ENCODE results near the gene TMEM116. TPM values are rescaled to one million over a fixed set of nuclear protein-coding genes. Genes with fewer than 3 reads are reported as not detected.
"Not testable (repeated sequence)": the region's sequence is repeated elsewhere in the genome, so short reads cannot be mapped to it uniquely, and the experiment has no call there.

TMEM116 gene
- total RNA-seq, result 16.7 and 17.0 TPM in 2 replicates
- long read RNA-seq, transcript TMEM116-213 (10 exons, 1,446 nt), result major isoform, 8 of 37 reads
- long read RNA-seq, partial matches to known transcripts, result 1 of 37 reads
- long read RNA-seq, other reads (novel, unspliced or antisense), result 23 of 37 reads

- Mint-ChIP-seq H3K27me3 (ENCODE audit: low read depth) (no peaks in the 10 kb centered on the region), H3K4me1 (peaks cover 41% of the 10 kb centered on the region), H3K4me3 (peak within 1 kb of the TSS; percentile 95), H3K27ac (ENCODE audit: unreplicated experiment) (peak within 1 kb of the TSS; percentile 99), H3K9me3 (no peaks in the 10 kb centered on the region), H3K36me3 (ENCODE audit: low read depth) (peaks cover 20% of the 10 kb centered on the region)
- TF ChIP-seq CTCF (conservative IDR thresholded peaks at IDR 0.05), result peak; percentile 66
- peak; percentile 99 for DNase-seq (ENCODE audit: low read depth, low spot score)
Observed at GRCh38 chr12:112012775-112013600, at the start of gene TMEM116, which contains the start of gene ERP29. Gene TMEM116, minus strand, starts transcription at chr12:112013165. Its CDS starts 7,895 bp downstream, at chr12:112005270. Gene ERP29, plus strand, starts transcription at chr12:112013426. Its CDS starts 40 bp downstream, at chr12:112013466.

DNA sequence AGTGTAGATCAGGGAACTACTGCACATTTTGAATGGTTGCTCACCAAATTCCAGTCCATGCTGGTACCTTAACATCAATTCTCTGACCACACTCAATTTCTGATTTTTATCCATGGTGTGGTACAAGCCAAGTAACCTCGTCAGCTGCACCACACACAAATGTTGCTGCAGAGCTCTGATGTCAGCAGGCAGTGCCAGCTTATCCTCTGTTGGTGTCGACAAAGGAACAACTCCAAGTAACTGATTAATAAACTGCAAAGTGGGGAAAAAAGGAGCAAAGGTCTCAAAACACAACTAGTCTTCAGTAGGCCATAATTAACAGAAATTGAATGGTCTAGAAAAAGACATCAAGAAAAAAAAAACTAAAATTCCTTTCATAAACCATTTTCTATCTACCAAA is 48.2 kb upstream of the TMEM116 start:
- no peak overlapping the region for H3K4me3 Mint-ChIP-seq
- no peak for TF ChIP-seq CTCF (conservative IDR thresholded peaks at IDR 0.05)
- H3K27ac Mint-ChIP-seq (ENCODE audit: unreplicated experiment), result no peak overlapping the region
- no peak for DNase-seq (ENCODE audit: low read depth, low spot score)
- H3K9me3 Mint-ChIP-seq, result no peaks in the 10 kb centered on the region
- no peaks in the 10 kb centered on the region for H3K27me3 Mint-ChIP-seq (ENCODE audit: low read depth)
- no peaks in the 10 kb centered on the region for H3K36me3 Mint-ChIP-seq (ENCODE audit: low read depth)
- H3K4me1 Mint-ChIP-seq, result no peaks in the 10 kb centered on the region

GRCh38 chr12:112049351-112049750 is 36.4 kb upstream of the TMEM116 start:
- no peaks in the 10 kb centered on the region for H3K27me3 Mint-ChIP-seq (ENCODE audit: low read depth)
- no peak overlapping the region for H3K27ac Mint-ChIP-seq (ENCODE audit: unreplicated experiment)
- DNase-seq (ENCODE audit: low read depth, low spot score), result no peak
- no peak overlapping the region for H3K4me3 Mint-ChIP-seq
- peaks cover 7% of the 10 kb centered on the region for H3K36me3 Mint-ChIP-seq (ENCODE audit: low read depth)
- no peak for TF ChIP-seq CTCF (conservative IDR thresholded peaks at IDR 0.05)
- H3K4me1 Mint-ChIP-seq, result no peaks in the 10 kb centered on the region
- H3K9me3 Mint-ChIP-seq, result no peaks in the 10 kb centered on the region

DNA sequence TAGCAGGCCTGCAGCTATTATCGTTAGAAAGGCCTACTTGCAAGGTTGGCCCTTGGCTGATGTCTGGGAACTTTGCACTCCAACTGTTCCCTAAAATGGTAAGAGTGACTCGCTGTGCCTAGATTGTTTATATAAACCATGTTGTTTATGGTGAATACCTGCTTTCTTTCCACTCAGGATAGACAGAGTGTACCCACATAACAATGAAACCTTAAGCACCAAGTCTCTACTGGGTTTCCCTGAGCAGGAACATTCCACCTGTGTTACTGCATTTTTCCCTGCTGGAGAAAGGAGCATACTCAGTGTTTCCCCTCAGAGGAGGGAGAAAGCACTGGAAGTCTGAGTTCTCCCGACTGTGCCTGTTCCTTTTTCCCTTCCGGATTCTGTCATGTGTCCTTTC is 33.0 kb upstream of the TMEM116 start:
- no peak for DNase-seq (ENCODE audit: low read depth, low spot score)
- no peak overlapping the region for H3K27ac Mint-ChIP-seq (ENCODE audit: unreplicated experiment)
- no peaks in the 10 kb centered on the region for H3K9me3 Mint-ChIP-seq
- H3K36me3 Mint-ChIP-seq (ENCODE audit: low read depth), result peaks cover 11% of the 10 kb centered on the region
- H3K4me1 Mint-ChIP-seq, result no peaks in the 10 kb centered on the region
- TF ChIP-seq CTCF (conservative IDR thresholded peaks at IDR 0.05), result no peak
- no peak overlapping the region for H3K4me3 Mint-ChIP-seq
- no peaks in the 10 kb centered on the region for H3K27me3 Mint-ChIP-seq (ENCODE audit: low read depth)

- H3K27me3 Mint-ChIP-seq (ENCODE audit: low read depth); H3K27ac Mint-ChIP-seq (ENCODE audit: unreplicated experiment); H3K4me3 Mint-ChIP-seq; DNase-seq (ENCODE audit: low read depth, low spot score); H3K4me1 Mint-ChIP-seq; H3K9me3 Mint-ChIP-seq: not testable (repeated sequence)
- H3K36me3 Mint-ChIP-seq (ENCODE audit: low read depth), result peaks cover 23% of the 10 kb centered on the region
Observed at GRCh38 chr12:112036614-112037013, 23.6 kb upstream of the TMEM116 start.

- Mint-ChIP-seq H3K27ac (ENCODE audit: unreplicated experiment) (no peak overlapping the region), H3K4me1 (no peaks in the 10 kb centered on the region), H3K9me3 (no peaks in the 10 kb centered on the region), H3K27me3 (ENCODE audit: low read depth) (no peaks in the 10 kb centered on the region), H3K4me3 (no peak overlapping the region), H3K36me3 (ENCODE audit: low read depth) (peaks cover 26% of the 10 kb centered on the region)
- TF ChIP-seq CTCF (conservative IDR thresholded peaks at IDR 0.05), result no peak
- DNase-seq (ENCODE audit: low read depth, low spot score), result no peak
Observed at GRCh38 chr12:112035219-112035785, 22.3 kb upstream of the TMEM116 start.
